GM21619 (cell line): ENCODE results near the gene FBXO17.
"Not testable (repeated sequence)": the region's sequence is repeated elsewhere in the genome, so short reads cannot be mapped to it uniquely, and the experiment has no call there.

Experiments
- ATAC-seq: cut with Tn5 transposase; IDR thresholded peaks from one replicate; pipeline ENCODE4 v1.9.1; 2021; ENCODE audit not compliant: unreplicated experiment

Gene FBXO17

GRCh38 chr19:38980583-38981374, 5.2 kb upstream of the FBXO17 start:
- no peak for ATAC-seq

GRCh38 chr19:38979812-38980211, 4.3 kb upstream of the FBXO17 start:
- no peak for ATAC-seq

- no peak for ATAC-seq
Observed at GRCh38 chr19:38978326-38978689, 2.8 kb upstream of the FBXO17 start.

- peak; percentile 76 for ATAC-seq
Observed at GRCh38 chr19:38977445-38978325, 2.1 kb upstream of the FBXO17 start.

GRCh38 chr19:38975861-38976271, 324 bp upstream of the FBXO17 start:
- no peak for ATAC-seq

- no peak for ATAC-seq
Observed at GRCh38 chr19:38974624-38975213, 823 bp downstream of the FBXO17 start.

GRCh38 chr19:38971672-38972071, 3.9 kb downstream of the FBXO17 start:
- no peak for ATAC-seq

GRCh38 chr19:38970664-38971532, 4.6 kb downstream of the FBXO17 start:
- no peak for ATAC-seq

GRCh38 chr19:38966149-38966548, 9.4 kb downstream of the FBXO17 start:
- not testable (repeated sequence) for ATAC-seq

GRCh38 chr19:38964738-38965137, 10.8 kb downstream of the FBXO17 start:
- no peak for ATAC-seq

- ATAC-seq, result no peak
Observed at GRCh38 chr19:38959618-38960017, 15.9 kb downstream of the FBXO17 start.

GRCh38 chr19:38958301-38958700, 17.2 kb downstream of the FBXO17 start:
- no peak for ATAC-seq

- no peak for ATAC-seq
Observed at GRCh38 chr19:38956264-38956663, 19.3 kb downstream of the FBXO17 start.

- no peak for ATAC-seq
Observed at GRCh38 chr19:38953677-38954076, 21.9 kb downstream of the FBXO17 start.

GRCh38 chr19:38952395-38953165, 23.0 kb downstream of the FBXO17 start:
- no peak for ATAC-seq

GRCh38 chr19:38951187-38951586, 24.4 kb downstream of the FBXO17 start:
- no peak for ATAC-seq

- ATAC-seq, result no peak
Observed at GRCh38 chr19:38949580-38950367, 25.8 kb downstream of the FBXO17 start.

GRCh38 chr19:38946229-38947010, 29.1 kb downstream of the FBXO17 start:
- no peak for ATAC-seq
